ENCODE results near the gene NF1.

Gene NF1

GRCh38 chr17:31224366-31224765 is 129.6 kb downstream of the NF1 start:
- no peaks in the 10 kb centered on the region for H3K9me2 ChIP-seq (replicated peaks; ENCODE audit: insufficient read depth, low read length)
- 0 out of 2 replicates have a peak, but pooled peaks cover 5% of the 10 kb centered on the region for H3F3A ChIP-seq (ENCODE audit: insufficient read depth)
- no peak overlapping the region for H3K4me3 ChIP-seq (ENCODE audit: insufficient read depth, low read length, poor library complexity, severe bottlenecking)
- no peaks in the 10 kb centered on the region for H3K27me3 ChIP-seq (ENCODE audit: low read length)
- no peaks in the 10 kb centered on the region for H3K36me3 ChIP-seq (ENCODE audit: low read length)
- TF ChIP-seq CTCF (IDR thresholded peaks at IDR 0.05; ENCODE audit: insufficient read depth, low read length, poor library complexity, severe bottlenecking) (no peak), EZH2phosphoT487 (conservative IDR thresholded peaks at IDR 0.05; ENCODE audit: low read length) (no peak)
- no peak overlapping the region for H3K9ac ChIP-seq (ENCODE audit: low read length)
- H4K20me1 ChIP-seq (ENCODE audit: low read depth, low read length) = no peaks in the 10 kb centered on the region
- no peaks in the 10 kb centered on the region for H3K79me2 ChIP-seq (ENCODE audit: insufficient read depth, low read length)
- H3K9me3 ChIP-seq (ENCODE audit: insufficient read depth, low read length) = no peaks in the 10 kb centered on the region
- no peak overlapping the region for H3K4me2 ChIP-seq (ENCODE audit: low read depth, low read length, poor library complexity, severe bottlenecking)
- H3K27ac ChIP-seq (ENCODE audit: low read depth, low read length) = no peak overlapping the region
- H2AFZ ChIP-seq (ENCODE audit: low read depth, low read length, severe bottlenecking) = no peak overlapping the region

GRCh38 chr17:31225831-31226230 is 131.1 kb downstream of the NF1 start:
- no peak for TF ChIP-seq EZH2phosphoT487 (conservative IDR thresholded peaks at IDR 0.05; ENCODE audit: low read length)
- TF ChIP-seq CTCF (IDR thresholded peaks at IDR 0.05; ENCODE audit: insufficient read depth, low read length, poor library complexity, severe bottlenecking) = no peak
- H4K20me1 ChIP-seq (ENCODE audit: low read depth, low read length) = no peaks in the 10 kb centered on the region
- H3K4me2 ChIP-seq (ENCODE audit: low read depth, low read length, poor library complexity, severe bottlenecking) = no peak overlapping the region
- H3K27ac ChIP-seq (ENCODE audit: low read depth, low read length) = no peak overlapping the region
- no peaks in the 10 kb centered on the region for H3K79me2 ChIP-seq (ENCODE audit: insufficient read depth, low read length)
- H3F3A ChIP-seq (ENCODE audit: insufficient read depth) = 0 out of 2 replicates have a peak, but pooled peaks cover 5% of the 10 kb centered on the region
- no peak overlapping the region for H2AFZ ChIP-seq (ENCODE audit: low read depth, low read length, severe bottlenecking)
- H3K4me3 ChIP-seq (ENCODE audit: insufficient read depth, low read length, poor library complexity, severe bottlenecking) = no peak overlapping the region
- H3K27me3 ChIP-seq (ENCODE audit: low read length) = no peaks in the 10 kb centered on the region
- no peaks in the 10 kb centered on the region for H3K9me2 ChIP-seq (replicated peaks; ENCODE audit: insufficient read depth, low read length)
- H3K9ac ChIP-seq (ENCODE audit: low read length) = no peak overlapping the region
- H3K36me3 ChIP-seq (ENCODE audit: low read length) = no peaks in the 10 kb centered on the region
- H3K9me3 ChIP-seq (ENCODE audit: insufficient read depth, low read length) = no peaks in the 10 kb centered on the region

GRCh38 chr17:31226373-31226772 is 131.6 kb downstream of the NF1 start:
- no peaks in the 10 kb centered on the region for H3K9me3 ChIP-seq (ENCODE audit: insufficient read depth, low read length)
- no peak overlapping the region for H3K4me2 ChIP-seq (ENCODE audit: low read depth, low read length, poor library complexity, severe bottlenecking)
- H3K27me3 ChIP-seq (ENCODE audit: low read length) = no peaks in the 10 kb centered on the region
- TF ChIP-seq CTCF (IDR thresholded peaks at IDR 0.05; ENCODE audit: insufficient read depth, low read length, poor library complexity, severe bottlenecking) (no peak), EZH2phosphoT487 (conservative IDR thresholded peaks at IDR 0.05; ENCODE audit: low read length) (no peak)
- H3K9ac ChIP-seq (ENCODE audit: low read length) = no peak overlapping the region
- no peak overlapping the region for H2AFZ ChIP-seq (ENCODE audit: low read depth, low read length, severe bottlenecking)
- no peak overlapping the region for H3K4me3 ChIP-seq (ENCODE audit: insufficient read depth, low read length, poor library complexity, severe bottlenecking)
- H3K79me2 ChIP-seq (ENCODE audit: insufficient read depth, low read length) = no peaks in the 10 kb centered on the region
- H3K36me3 ChIP-seq (ENCODE audit: low read length) = no peaks in the 10 kb centered on the region
- H3K9me2 ChIP-seq (replicated peaks; ENCODE audit: insufficient read depth, low read length) = no peaks in the 10 kb centered on the region
- no peaks in the 10 kb centered on the region for H4K20me1 ChIP-seq (ENCODE audit: low read depth, low read length)
- 0 out of 2 replicates have a peak, but pooled peaks cover 3% of the 10 kb centered on the region for H3F3A ChIP-seq (ENCODE audit: insufficient read depth)
- H3K27ac ChIP-seq (ENCODE audit: low read depth, low read length) = no peak overlapping the region

Measured in SU-DHL-6 (cell line).